GM21619 (cell line): ENCODE data around the gene ACAP3.
"Not testable (repeated sequence)": the region's sequence is repeated elsewhere in the genome, so short reads cannot be mapped to it uniquely, and the experiment has no call there.

Experiments used
- ATAC-seq: cut with Tn5 transposase; IDR thresholded peaks from one replicate; pipeline ENCODE4 v1.9.1; 2021; ENCODE audit not compliant: unreplicated experiment

The ACAP3 gene

GRCh38 chr1:1270813-1271212 is 36.9 kb downstream of the ACAP3 start:
- no peak for ATAC-seq

DNA sequence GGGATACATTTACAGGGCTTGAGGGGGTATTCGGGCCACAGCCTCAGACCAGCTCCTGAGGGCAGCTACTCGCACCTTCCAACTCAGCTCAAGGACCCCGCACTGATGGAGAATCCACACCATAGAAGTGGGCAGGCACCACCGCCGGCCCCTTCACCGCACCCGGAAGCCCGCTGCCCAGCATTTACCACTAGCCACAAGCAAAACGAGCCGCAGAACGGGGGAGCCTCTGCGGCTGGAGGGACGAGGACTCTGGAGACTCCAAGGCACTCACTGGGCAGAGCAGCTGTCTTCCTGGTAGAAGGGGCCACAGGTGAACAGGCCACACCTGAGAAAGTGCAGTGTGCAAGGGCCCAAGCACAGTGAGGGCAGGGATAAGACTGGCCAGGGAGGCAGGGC is 39.4 kb downstream of the ACAP3 start:
- ATAC-seq = no peak

DNA sequence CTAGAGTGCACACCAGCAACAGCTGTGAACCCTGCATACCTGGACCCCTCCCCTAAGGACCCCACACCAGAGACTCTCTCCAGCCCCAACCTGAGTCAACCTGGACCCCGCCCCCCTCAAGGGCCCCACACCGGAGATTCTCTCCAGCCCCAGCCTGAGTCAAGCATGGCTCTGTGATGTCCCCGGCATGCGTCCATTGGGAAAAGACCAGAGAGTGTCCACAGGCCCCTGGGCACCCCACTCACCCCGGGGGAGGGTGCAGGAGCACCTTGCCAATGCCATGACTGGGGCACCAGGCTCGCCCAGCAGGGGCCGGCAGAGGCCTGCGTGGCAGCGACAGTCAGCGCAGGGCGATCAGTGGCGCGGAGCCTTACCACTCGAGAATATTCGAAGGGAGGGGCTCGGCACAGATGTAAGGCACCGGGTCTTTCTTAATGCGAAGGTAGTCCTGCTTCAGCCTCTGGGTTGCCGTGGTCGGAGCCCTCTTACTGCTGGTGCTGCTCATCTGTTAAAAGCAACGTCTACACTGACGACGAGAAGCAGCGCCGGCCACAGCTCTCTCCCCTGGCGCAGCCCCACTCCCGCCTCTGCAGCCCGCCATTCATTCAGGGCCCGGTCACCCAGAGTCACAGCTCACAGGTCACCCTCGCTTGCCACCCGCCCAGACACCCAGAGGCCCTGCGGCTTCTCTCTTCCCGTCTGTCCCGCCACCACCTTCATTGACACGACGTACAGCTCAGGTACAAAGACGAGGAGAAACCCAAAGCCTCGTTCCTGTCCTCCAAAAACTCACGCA is 40.0 kb downstream of the ACAP3 start:
- ATAC-seq = no peak

- ATAC-seq = no peak
Measured at GRCh38 chr1:1264868-1265272, 42.9 kb downstream of the ACAP3 start.

- ATAC-seq = no peak
Measured at GRCh38 chr1:1264026-1264425, 43.7 kb downstream of the ACAP3 start.

- no peak for ATAC-seq
Measured at GRCh38 chr1:1262758-1263157, 45.0 kb downstream of the ACAP3 start.

GRCh38 chr1:1262071-1262470 is 45.7 kb downstream of the ACAP3 start:
- no peak for ATAC-seq

- no peak for ATAC-seq
Measured at GRCh38 chr1:1260843-1261560, 46.7 kb downstream of the ACAP3 start.

GRCh38 chr1:1259951-1260600 is 47.7 kb downstream of the ACAP3 start:
- ATAC-seq = no peak

DNA sequence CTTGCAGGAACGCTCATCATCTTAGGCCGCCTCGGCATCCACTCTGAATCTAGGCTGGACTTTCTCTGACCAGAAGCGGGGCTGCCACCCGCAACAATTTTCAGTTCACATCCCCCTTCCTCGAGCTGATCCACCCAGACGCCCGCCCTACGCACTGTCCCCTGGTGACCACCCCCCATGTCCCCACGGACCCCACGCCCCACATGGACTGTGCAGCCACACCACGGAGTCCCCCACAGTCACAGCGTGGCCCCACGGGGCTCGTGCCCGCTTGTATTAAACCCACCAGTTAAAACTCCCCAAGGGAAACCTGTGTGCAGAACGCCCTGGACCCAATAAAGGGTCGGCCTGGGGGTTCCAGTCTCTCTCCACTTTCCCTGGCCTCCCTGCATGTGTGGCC is 48.2 kb downstream of the ACAP3 start:
- no peak for ATAC-seq

DNA sequence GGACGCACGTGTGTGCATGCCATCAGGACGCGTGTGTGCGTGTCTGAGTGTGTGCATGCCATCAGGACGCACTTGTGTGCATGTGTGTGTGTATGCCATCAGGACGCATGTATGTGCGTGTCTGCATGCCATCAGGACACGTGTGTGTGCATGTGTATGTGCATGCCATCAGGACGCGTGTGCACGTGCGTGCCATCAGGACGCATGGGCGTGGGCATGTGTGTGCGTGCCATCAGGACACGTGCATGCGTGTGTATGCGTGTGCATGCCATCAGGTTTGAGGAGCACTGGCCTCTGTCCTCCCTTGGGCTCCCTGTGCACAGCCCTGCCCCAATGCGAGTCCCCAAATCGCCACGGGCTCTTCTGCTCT is 48.6 kb downstream of the ACAP3 start:
- no peak for ATAC-seq

DNA sequence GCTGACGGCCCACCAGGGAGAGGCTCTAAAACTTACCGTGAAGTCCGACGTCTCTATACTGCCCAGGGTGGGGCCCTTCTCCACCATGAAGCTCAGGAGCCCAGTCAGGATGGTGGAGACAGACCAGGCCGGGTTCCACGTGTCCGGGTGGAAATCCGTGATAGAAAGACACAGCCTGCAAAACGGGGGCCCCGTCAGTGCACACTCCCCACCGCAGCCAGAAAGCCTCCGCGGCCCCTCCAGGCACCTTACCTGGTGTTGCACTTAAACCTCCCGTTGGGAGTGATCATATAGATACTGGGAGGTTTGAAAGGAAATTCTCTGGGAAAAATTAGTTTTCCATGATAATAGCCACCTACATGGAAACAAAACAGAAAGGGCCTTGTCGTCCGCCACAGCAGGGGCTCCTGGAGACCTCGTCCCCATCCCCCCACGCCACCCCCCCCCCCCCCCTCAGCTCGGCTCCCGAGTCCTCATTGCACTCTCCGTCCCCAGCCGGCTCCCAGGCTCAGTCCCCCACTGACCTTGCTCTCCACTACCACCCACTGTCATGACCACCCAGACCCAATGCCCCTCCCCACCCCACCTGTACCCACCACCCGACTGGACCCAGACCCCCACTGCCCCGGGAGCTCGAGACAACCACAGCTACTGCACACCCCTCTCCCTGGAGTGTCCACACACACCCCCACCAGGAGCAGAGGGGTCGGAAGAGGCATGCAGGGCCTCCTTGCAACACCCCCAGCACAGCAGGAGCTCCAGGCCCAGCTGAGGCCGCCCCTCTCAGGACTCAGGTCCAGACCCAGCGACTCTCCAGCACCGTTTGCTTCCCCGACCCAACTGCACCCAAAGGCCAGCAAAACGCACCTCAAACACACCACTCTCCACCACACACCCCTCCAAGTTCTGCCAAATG is 50.5 kb downstream of the ACAP3 start:
- ATAC-seq = no peak

GRCh38 chr1:1255611-1256010 is 52.1 kb downstream of the ACAP3 start:
- no peak for ATAC-seq

DNA sequence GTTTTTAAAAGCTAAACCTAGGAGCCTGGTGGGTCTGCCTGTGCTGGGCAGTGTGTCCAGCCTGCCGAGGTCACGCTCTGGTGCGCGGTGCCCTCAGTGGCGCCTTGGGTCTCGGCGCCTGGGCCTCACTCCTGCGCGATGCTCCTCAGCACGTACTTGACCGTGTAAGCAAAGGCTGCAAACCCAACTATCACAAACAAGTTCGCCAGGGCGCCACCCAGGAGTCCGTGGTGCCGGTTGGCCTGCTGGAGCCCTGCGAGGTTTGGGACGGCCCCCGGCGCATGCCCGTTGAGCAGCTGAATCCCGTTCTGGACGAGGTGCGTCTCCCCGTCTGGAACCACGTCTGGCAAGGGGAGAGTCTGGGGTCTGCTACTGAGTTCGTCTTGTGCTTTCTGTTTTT is 52.7 kb downstream of the ACAP3 start:
- ATAC-seq = no peak

- ATAC-seq = no peak
Measured at GRCh38 chr1:1254667-1254998, 53.1 kb downstream of the ACAP3 start.

DNA sequence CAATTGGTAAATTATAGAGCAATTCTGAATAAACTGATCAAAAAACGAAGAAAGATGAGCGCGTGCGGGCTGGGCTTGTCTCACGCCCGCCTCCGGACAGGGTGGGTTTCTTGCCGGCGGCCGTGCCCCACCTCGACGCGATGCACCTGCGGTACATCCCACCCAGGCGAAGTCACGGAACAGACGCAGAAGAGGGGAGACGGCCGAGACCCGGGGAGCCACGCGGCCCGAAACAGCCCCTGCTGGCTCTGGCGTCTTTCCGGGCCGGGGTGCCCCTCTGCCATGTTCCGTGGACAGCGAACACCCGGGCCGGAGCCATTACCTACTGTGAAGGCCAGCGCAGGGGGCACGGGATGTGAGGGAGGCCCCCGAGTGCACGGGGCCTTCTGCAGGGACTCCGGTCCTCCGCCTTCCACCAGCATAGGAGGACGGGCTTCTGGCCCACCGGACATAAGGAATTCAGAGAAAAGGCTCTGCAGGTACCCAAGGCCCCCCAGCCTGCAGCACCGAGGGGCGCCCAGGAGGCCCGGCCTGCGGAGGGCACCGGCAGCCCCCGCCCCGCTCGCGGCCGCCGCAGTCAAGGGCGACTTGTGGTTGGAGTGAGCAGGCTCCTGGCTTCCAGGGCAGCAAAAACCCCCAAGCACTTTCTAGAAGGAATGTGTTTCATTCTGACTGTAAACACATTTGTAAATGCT is 53.6 kb downstream of the ACAP3 start:
- ATAC-seq = no peak

DNA sequence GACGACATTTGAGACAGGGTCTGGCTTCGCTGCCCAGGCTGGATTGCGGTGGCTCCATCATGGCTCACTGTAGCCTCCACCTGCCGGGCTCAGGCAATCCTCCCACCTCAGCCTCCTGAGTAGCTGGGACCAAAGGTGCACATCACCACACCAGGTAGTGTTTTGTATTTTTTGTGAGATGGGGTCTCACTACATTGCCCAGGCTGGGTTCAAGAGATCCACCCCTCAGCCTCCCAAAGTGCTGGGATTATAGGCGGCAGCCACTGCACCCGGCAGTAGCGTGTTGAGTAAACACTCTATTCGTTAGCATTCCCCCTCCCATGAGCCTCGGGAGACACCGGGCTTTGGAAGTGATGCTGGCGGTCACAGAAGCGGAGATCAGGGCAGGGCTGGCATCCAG is 54.4 kb downstream of the ACAP3 start:
- no peak for ATAC-seq

DNA sequence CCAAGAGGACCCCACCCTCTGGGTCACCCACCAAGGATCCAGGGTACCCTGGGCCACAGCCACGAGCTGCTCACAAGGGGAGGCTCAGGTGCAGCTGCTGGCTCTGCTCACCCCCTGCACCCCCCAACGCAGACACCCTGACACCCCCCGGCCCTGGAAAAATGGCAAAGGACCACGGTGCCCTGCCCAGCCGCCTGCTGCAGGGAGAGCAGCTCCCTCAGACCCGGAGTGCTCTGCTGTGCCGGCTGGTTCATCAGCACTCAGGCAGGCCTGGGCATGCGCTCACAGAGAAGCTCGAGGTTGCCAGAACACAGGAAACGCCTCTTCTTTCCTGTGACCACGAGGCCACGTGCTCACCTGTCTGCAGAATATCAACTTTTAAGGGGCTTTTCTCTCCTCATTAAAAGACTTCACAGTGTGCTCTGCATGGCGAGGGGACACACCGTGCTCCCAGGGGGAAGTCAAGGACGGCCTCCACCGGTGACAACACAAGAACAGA is 56.9 kb downstream of the ACAP3 start:
- no peak for ATAC-seq

- not testable (repeated sequence) for ATAC-seq
Measured at GRCh38 chr1:1248009-1248913, 59.5 kb downstream of the ACAP3 start.
